Uterus (tissue), 2 donors: ENCODE data around the gene DMRTB1.

Experiments
- CTCF ChIP-seq, 4 experiments: fragments of 200-600 bp in 2 of 4; fragments of 450-650 bp in 2 of 4; sonication (generic) in 2 of 4; IDR thresholded peaks; one replicate each; pipeline ENCODE4 v1.5.1; 2016 to 2019; ENCODE audit warnings: antibody characterized with exemption in 4 of 4, mild to moderate bottlenecking in 2 of 4, moderate library complexity in 1 of 4
- POLR2A ChIP-seq, 2 donors: fragments of 450-650 bp; IDR thresholded peaks; one replicate each; pipeline ENCODE4 v1.6.1; 2016; ENCODE audit warnings: antibody characterized with exemption in 2 of 2, mild to moderate bottlenecking in 1 of 2, moderate library complexity in 1 of 2

DNA sequence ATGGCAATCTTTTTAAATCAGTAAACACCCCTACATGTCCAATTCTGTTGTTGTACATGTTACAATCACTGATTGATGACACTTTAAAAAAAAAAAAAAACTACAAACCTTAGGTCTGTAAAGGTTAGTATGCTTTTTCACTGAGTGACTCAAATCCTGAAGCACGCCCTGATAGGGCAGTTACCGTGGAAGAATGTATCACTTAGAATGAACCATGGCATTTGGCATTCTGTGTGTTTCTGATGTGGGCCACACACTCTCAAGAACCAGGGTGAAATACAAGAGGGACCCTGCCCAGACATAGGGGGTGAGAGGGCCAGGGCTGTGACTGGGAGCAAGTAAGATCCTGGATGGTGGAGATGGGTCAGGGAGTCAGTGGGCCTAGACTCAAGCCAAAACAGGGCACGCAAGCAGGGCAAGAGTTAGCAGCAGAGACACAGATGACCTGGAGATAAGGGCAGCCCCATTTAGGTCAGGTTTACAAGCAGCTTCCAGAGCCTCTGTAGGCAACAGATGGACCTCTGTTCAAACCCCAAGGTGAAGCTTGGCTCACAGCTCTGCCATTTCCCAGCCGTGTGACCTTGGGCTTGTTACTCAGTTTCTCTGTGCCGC is 47.6 kb upstream of the DMRTB1 start:
- TF ChIP-seq CTCF (IDR thresholded peaks at IDR 0.05) (no peak), POLR2A (IDR thresholded peaks at IDR 0.05) (no peak)
